Amygdala (tissue), 56 donors: Measurements from ENCODE around the gene RAB3A.
"Not testable (repeated sequence)": the region's sequence is repeated elsewhere in the genome, so short reads cannot be mapped to it uniquely, and the experiment has no call there.

Experiments
- DNase-seq, 56 donors: peaks; one replicate each; lab custom pipeline; 2025; lab: John Stamatoyannopoulos, UW

RAB3A gene

DNA sequence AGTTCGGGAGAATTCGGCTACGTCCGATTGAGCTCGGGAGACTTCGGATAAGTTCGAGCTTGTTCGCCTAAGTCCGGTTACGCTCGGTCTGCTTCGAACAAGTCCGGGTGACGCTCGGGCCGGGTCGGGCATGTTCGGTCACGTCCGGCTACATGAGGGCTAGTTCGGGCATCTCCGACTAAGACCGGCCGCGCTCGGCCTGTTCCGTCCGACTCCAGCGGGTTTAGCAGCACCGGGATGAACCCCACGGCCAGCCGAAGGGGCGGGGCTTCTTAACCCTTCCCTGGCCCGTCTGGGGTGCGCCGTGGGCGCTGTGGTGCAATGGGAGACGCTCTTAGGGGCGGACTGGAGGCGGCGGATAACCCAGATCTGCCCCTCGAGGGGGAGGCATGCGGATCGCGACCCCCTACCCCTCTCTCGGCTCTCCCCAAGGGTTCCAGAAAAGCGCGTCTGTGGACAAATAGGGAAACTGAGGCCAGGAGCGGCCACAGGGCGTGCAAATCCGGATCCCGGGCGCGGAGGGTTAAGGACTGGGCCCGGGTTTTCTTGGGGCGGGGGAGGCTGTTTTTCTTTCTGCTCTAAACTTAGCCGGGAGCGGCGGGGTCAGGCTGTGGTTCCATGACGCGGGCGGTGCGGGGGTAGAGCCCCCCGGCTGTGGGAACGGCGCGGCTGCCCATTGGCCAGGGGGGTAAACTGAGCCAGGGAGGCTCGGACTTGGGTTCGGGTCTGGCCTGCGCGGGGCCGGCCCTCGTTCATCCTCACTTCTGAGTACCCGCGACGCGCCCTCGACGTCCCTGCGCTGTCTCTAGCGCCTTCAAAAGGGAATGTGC is 20.9 kb upstream of the RAB3A start:
- peak; percentile 26 to 94 (median 83) for DNase-seq

DNA sequence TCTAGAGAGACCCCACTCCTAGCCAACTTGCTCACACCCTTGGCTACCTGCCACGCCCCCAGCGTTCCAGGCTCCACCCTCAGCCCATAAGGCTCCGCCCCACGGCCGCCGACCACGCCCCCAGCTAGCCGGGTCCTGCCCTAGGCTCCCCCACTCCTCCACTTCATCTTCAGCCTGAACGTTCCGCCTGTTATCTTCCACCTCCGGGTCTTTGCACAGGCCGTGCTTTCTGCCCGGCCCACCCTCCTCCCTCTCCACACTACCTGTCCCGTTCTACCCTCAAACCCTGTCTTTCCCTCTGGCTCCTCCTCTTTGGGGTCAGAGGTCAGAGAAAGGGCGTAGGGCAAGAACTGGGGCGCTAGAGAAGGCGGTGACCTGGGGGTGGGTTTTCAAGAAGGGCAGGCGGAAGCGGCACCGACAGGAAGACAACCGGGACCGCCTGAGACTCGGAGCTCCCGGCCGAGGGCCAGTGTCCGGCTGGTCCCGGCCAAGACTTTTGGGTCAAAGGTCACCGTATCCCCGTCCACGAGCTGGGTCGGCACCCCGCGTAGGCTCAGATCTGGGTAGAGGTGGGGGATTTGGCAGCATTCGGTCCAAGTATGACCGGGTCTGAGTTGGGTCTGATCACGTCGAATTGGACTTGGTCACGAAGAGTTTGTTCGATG is 20.1 kb upstream of the RAB3A start:
- peak in 12 of 56 donors; percentile 7 to 82 (median 26) for DNase-seq

DNA sequence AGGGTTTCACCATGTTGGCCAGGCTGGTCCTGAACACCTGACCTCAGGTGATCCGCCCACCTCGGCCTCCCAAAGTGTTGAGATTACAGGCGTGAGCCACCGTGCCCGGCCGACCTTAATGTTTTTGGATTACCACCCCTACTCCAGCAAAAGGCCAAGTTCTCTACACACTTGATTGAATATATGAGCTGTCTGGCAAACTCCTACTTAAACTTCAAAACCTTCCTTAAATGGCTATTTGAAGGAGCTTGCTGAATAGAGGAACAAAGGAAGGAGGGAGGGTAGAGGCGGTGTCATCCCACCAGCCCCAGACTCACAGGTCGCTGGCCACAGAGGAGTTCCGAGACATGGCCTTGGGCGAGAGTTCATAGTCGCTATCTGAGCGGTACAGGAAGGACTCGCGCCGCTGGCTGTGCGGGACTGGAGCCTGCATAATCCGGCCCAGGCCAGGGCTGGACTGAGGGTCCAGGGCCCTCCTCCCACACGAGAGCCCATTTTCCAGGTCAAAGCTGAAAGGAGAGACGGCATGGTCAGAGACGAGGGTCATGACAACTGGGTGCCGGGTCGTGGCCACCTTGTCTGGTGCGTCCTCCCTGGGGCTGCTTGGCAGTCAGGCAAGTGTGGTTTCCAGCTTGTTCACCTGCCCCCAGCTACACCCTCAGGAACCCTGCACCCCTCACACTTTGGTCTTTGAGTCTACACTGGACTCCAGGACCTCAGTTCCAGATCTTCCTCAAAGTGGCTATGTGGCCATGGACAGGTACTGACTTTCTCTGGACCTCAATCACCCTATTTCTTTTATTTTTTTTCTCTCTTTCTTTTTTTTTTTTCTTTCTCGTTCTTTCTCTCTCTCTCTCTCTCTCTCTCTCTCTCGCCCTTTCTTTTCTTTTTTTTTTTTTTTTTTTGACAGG is 18.2 kb upstream of the RAB3A start:
- no peak for DNase-seq

DNA sequence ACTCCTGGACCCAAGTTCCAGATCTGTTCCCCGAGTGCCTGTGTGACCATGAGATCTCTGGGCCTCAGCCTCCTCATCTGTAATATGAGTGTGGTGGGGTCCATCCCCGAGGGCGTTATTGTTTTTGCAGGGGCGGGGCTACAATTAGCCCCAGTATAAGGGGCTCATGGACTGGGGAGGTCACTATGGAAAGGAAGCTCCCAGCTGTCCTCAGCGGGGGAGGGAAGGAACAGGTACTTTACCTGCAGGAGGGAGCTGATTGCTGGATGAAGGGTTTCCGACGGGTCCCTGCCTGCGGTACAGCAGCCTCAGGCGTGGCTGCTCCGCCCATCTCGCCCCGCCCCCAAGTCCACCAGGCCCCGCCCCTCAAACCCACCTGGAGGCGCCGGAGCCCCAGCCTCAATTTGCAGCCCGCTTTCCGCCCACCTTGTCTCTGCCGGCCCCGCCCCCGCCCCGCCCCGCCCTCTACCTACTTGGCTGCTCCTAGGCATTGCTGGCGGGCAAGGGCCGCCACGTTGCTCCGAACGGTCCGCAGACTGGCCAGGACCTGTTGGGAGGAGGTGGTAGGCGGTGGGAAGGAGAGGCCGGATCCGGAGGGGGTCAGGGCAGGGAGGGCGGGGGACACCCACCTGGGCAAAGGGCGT is 16.9 kb upstream of the RAB3A start:
- peak in 1 of 56 donors; percentile 13 for DNase-seq

DNA sequence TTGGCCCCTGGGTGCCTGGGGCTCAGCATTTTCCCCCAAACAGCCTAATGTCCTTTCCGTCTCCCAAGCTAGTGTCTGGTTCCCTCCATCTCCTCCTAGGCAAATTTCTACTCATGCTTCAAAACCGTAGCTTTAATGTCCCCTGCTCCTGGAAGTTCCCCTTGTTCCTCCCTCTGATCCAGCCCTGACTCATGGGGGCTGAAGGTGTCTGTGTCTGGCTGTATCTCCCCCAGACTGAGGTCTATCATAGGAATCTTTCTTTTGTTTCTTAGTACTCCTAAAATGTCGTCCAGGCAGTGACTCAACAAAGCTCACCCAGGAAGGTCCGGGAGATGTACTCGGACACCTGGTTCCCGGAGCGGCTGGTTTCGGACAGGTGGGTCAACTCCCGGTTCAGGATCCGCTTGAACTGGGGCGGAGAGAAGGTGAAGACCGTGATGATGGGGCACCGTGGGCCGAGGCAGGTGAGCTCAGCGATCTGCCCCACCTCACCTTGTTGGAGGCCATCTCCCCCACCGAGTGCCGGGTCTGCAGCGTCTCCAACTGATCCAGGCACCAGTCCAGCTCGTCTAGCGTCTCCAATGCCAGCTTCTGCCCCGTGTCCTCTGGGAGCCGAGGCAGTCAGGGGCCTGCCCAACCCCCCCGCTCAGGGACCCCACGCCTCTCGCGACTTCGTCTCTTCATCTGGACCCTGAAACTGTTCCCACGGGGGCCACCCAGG is 16.2 kb upstream of the RAB3A start:
- DNase-seq: no peak

DNA sequence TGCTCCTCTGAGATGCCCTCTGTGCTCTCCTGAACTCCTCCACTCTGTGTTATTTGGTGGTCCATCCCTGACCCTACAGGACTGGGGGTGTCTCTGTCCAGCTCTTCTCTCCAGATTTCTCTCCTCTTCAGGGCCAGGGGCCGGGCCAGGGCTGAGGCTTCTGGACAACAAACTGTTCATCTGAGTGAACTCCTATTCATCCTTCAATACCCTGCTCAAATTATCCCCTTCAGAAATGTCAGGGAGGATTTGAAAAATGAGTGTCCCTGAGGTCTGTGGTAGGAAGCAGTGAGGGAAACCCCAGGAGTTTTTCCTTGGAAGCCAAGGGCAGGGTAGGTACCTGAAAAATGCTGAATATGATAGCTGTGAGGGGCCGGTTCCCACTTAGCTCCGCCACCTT is 14.8 kb upstream of the RAB3A start:
- no peak for DNase-seq

DNA sequence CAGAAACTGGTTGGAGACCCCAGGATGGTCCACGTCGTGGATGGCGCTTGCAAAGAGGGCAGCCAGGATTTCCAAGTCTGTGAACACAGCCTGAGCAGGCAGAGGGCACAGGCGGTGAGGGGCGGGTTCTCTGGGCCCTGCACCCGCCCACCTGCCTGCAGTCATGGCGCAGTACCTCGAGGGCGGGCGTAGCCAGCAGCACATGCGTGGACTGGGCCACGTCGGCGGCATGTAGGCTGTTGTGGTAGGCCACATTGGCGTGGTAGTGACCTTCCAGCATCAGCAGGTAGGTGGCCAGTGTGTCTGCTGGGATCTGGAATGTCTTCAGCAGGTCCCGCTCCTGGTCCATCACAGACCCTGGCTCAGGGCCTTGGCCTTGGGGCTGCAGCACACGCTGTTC is 14.3 kb upstream of the RAB3A start:
- no peak for DNase-seq

DNA sequence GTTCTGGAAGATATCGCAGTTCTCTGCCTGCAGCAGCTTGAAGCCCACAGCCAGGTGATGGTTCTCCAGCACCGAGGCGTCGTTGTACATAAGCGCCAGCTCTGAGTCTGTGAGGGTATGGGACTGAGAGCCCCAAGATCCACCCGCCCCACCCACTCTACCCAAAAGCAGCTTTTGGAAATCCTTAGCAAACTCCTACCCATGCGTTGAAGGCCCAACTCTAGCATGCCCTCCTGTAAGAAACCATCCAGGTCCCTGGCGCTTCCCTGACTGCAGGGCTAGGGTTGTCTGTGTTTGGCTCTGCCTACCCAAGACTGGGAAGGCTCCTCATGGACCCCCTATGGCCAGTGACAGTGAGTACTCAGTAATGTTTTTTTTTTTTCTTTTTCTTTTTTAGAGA is 12.9 kb upstream of the RAB3A start:
- no peak for DNase-seq

DNA sequence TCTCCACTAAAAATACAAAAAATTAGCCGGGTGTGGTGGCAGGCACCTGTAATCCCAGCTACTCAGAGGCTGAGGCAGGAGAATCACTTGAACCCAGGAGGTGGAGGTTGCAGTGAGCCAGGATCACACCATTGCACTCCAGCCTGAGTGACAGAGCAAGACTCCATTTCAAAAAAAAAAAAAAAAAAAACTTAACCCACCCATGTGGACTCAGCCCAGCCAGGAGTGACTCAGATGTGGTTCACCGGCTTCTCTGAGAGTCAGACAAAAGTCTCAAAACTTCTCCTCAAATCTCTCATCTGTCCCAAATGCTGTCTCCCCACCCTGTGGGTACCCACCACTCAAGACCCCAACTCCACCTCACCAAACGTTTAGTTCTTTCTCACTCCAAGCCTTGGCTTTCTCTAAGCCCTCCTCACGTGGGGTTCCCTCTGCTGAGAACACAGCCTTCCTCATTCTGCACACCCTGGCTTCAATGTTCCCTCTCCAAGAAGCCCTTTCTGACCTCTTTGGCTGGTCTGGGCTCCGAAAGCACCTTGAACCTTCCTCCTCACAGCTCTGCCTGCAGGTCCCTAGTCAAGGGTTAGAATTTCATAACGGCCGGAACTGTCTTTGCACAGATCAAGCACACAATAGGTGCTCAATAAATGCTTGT is 11.1 kb upstream of the RAB3A start:
- no peak for DNase-seq

DNA sequence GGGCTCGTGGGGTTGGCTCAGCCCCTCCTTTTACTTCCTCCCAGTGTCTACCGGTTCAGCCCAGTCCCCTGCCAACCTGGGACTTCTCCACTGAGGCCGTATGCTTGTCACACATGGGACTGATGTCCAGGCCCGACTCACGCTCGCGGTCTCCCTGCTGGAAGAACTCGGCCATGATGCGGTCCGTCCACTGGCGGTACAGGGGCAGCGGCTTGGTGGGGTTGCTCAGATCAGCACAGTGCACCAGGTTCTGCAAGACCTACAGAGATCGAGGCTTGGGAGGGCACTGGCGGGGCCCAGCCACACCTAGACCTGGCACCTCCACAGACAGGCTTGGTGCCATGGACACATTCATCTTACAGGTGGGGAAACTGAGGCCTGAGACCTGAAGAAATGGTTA is 7.8 kb upstream of the RAB3A start:
- DNase-seq: no peak

DNA sequence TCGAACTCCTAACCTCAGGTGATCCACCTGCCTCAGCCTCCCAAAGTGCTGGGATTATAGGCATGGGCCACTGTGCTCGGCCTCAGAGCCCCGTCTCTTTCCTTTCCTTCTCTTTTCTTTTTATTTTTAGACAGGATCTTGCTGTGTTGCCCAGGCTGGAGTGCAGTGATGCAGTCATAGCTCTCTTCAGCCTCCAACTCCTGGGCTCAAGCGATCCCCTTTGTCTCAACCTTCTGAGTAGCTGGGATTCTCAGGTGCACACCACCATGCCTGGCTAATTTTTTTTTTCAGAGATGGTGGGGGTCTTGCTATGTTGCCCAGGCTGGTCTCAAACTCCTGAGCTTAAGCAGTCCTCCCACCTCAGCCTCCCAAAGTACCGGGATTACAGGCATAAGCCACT is 6.1 kb upstream of the RAB3A start:
- not testable (repeated sequence) for DNase-seq

DNA sequence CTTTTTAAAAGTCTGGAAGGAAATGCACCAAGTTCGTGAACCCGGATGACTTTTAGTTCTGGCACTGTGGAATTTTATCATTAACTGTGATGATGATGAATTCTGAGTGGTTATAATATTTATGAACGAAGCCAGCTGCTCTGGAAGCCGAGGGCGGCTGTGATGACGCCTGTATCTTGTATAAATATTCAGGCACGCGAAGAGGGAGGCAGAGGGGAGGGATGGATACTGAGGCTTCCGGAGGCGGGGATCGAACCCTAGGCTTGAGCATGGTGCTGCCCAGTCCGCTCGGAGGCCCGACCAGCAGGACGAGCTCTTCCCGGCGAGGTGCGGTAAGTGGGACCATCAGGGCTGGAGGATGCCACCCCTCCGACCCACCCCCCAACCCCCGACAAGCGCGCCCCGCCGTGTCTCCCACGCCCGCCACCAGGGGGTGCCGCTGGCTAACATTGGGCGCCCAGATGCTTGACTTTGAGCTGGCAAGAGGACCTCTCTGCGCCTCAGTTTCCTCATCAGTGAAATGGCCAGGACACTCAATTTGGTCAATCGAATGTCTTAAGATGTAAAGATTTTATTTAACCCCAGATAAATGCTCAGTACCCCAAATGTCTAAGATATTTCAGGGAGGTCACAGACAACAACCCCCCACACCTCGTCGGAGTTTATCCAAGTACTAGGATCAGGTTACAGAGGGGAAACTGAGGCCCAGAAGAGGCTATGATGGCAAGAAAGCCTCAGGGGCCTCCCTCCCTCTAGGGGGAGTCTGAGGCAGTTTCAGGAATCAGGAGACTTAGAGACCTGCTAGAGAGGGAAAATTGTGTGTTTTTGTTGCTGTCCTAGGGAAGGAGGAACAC is 4.5 kb upstream of the RAB3A start:
- DNase-seq: peak in 5 of 56 donors; percentile 8 to 38 (median 10)

DNA sequence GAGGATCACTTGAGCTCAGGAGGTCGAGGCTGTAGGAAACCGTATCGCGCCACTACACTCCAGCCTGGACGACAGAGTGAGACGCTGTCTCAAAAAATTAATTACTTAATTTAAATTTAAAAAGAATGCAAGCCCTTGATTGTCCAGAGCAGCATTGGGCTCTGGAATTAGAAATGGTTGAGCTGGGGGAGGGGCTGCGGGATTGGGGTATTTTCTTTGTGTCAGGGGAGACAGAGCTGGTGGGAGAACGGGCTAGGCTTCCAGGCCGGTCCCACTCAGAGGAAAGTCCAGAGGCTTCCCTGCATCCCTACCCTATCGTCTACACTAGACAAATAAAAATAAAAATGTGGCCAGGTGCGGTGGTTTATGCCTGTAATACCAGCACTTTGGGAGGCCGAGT is 2.2 kb upstream of the RAB3A start:
- DNase-seq: no peak

DNA sequence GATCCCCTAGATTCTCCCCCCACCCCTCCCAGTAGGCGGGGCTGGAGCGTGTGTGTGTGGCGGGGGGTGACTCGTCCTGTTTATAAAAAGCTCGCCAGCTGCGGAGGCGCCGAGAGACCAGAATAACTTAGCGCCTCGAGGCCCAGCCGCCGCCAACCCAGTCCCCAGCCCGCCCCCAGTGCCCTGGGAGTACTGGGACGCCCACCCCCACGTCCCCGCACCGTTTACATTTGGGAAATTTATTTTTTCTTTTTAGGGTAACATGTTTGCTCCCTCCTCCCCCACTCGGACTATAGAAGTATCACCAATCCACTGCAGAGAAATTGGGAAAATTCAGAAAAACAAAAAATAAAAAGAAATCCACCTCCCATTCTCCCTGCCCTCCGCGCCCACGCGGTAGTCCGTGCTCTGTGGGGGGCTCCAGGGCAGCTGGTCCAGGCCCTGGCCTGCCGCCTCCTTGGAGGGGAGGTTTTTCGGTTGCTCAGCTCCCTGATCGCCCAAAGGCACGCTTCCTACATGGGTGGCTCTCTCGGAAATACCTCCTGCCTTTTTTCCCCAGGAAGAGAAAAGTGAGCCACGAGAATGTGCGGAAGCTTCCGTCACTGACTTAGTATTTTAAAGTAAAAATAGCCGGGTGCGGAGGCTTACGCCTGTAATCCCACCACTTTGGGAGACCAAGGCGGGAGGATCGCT is 1.5 kb upstream of the RAB3A start:
- DNase-seq: peak in 51 of 56 donors; percentile 16 to 83 (median 59)

DNA sequence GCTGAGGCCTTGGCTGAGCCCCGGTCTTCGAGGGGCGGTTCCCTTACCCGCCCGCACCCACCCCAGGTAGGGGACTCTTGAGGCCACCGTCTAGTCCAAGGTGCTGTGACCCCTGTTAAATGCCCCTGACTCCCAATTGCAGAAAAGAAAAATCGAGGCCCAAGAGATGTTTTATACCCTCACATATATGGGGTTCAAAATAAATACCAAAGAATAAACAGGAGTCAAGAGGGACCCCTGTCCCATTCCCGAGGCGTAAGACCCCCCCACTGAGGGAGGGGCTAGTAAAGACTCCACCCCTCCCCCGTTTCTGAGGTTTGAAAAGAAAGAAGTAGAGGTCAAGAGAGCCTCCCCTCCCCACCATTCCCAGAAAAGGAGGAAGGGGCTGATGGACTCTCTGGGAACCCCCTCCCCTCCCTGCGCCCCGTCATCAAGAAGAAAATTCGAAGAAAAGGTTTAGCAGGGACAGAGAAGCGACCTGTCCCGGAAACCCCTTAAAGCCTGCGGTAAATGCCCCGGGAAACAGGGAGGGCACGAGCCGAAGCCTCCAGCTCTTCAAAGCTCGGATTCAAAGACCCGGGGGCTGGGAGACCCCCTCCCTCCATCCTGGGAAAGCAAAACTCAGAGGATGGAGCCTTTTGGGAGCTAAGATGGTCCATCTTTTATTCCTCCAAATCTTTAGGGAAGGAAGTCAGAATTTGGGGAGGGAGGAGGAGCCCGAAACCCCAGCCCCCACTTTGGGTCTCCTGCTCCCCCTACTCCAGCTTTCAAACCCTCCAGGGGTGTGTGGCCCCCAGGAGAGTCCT is 755 bp upstream of the RAB3A start:
- DNase-seq: peak in 19 of 56 donors; percentile 41 to 74 (median 59)

DNA sequence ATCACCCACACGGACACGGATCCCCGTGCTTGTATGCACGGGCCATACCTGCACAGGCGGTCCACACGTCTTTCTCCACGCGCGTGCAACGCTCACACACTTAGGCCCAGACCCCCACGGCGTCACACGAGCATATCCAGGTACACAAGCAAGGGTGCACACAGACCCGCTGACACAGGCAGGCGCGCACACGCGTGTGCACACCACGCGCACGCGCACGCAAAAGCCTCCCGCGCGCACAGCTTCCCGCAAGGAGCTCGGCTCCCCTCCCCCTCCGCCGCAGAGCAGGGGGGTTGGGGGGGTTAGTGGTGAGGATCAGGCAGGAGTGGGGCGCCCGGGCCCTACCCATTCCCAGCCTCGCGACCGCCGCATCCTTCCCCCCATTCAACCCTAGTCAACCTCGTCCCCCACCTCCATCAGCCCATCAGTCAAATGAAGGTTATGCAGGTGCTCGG is 407 bp downstream of the RAB3A start:
- peak in 28 of 56 donors; percentile 44 to 78 (median 64) for DNase-seq
